Type B pancreatic cell (in vitro differentiated cells): ENCODE data around the gene CDV3. TPM values are rescaled to one million over a fixed set of nuclear protein-coding genes. Genes with fewer than 3 reads are reported as not detected.

ENCODE experiments used
- DNase-seq: peaks from one replicate; pipeline ENCODE4 v3.0.0; 2021; ENCODE audit warnings: mixed read lengths; ENCODE audit not compliant: unreplicated experiment; ENCODE audit errors: extremely low spot score
- H3K27ac Mint-ChIP-seq: 2 replicates; pipeline ENCODE4 v1.8.0; 2021; ENCODE audit warnings: mild to moderate bottlenecking, mixed read lengths
- H3K27me3 Mint-ChIP-seq: 2 replicates; pipeline ENCODE4 v1.8.0; 2021; ENCODE audit warnings: mixed read lengths
- H3K36me3 Mint-ChIP-seq: 2 replicates; pipeline ENCODE4 v1.8.0; 2021; ENCODE audit warnings: mixed read lengths
- H3K4me1 Mint-ChIP-seq: one replicate; pipeline ENCODE4 v1.8.0; 2021; ENCODE audit warnings: mixed read lengths; ENCODE audit not compliant: unreplicated experiment
- H3K4me3 Mint-ChIP-seq: 2 replicates; pipeline ENCODE4 v1.8.0; 2021; ENCODE audit warnings: mild to moderate bottlenecking, mixed read lengths
- H3K9me3 Mint-ChIP-seq: 2 replicates; pipeline ENCODE4 v1.8.0; 2021; ENCODE audit warnings: mixed read lengths
- CTCF ChIP-seq: fragments of 200-600 bp; sonication (generic); conservative IDR thresholded peaks from 2 replicates; pipeline ENCODE4 v1.5.0; 2021; ENCODE audit warnings: antibody characterized with exemption, mild to moderate bottlenecking
- total RNA-seq: library from RNA; stranded (reverse); gene quantifications from 2 replicates; pipeline ENCODE4 v1.2.1, GENCODE V29; 2021; ENCODE audit warnings: low replicate concordance

CDV3 gene
- total RNA-seq, 1 donor from 2014 or later = 162 TPM

- H3K27ac Mint-ChIP-seq = no peak overlapping the region
These were observed 36.5 kb downstream of the CDV3 start for GRCh38 chr3:133610031-133610430.

GRCh38 chr3:133611534-133611933, 38.0 kb downstream of the CDV3 start:
- Mint-ChIP-seq H3K4me1 (no peaks in the 10 kb centered on the region), H3K9me3 (no peaks in the 10 kb centered on the region), H3K4me3 (no peak overlapping the region), H3K36me3 (peaks cover 25% of the 10 kb centered on the region), H3K27ac (no peak overlapping the region), H3K27me3 (no peaks in the 10 kb centered on the region)
- DNase-seq = no peak
- TF ChIP-seq CTCF = no peak

More at GRCh38 chr3:133610031-133610430, 36.5 kb downstream of the CDV3 start:
- TF ChIP-seq CTCF = no peak
- H3K4me3 Mint-ChIP-seq = no peak overlapping the region
- no peaks in the 10 kb centered on the region for H3K4me1 Mint-ChIP-seq
- H3K36me3 Mint-ChIP-seq = peaks cover 29% of the 10 kb centered on the region
- H3K9me3 Mint-ChIP-seq = no peaks in the 10 kb centered on the region
- H3K27me3 Mint-ChIP-seq = no peaks in the 10 kb centered on the region
- no peak for DNase-seq

- H3K27me3 Mint-ChIP-seq = no peaks in the 10 kb centered on the region
- TF ChIP-seq CTCF = no peak
- H3K36me3 Mint-ChIP-seq = peaks cover 37% of the 10 kb centered on the region
- H3K4me3 Mint-ChIP-seq = no peak overlapping the region
- H3K4me1 Mint-ChIP-seq = no peaks in the 10 kb centered on the region
- no peaks in the 10 kb centered on the region for H3K9me3 Mint-ChIP-seq
- DNase-seq = no peak
- H3K27ac Mint-ChIP-seq = no peak overlapping the region
These were observed 46.7 kb downstream of the CDV3 start for GRCh38 chr3:133620066-133620784.

- Mint-ChIP-seq H3K27me3 (no peaks in the 10 kb centered on the region), H3K36me3 (peaks cover 29% of the 10 kb centered on the region), H3K9me3 (no peaks in the 10 kb centered on the region), H3K4me3 (no peak overlapping the region), H3K4me1 (no peaks in the 10 kb centered on the region), H3K27ac (no peak overlapping the region)
- TF ChIP-seq CTCF = no peak
- no peak for DNase-seq
These were observed 54.3 kb downstream of the CDV3 start for GRCh38 chr3:133627789-133628188.

GRCh38 chr3:133629146-133629545, 55.7 kb downstream of the CDV3 start:
- DNase-seq = no peak
- H3K4me3 Mint-ChIP-seq = no peak overlapping the region
- H3K27me3 Mint-ChIP-seq = no peaks in the 10 kb centered on the region
- no peaks in the 10 kb centered on the region for H3K4me1 Mint-ChIP-seq
- no peak overlapping the region for H3K27ac Mint-ChIP-seq
- H3K9me3 Mint-ChIP-seq = no peaks in the 10 kb centered on the region
- no peak for TF ChIP-seq CTCF
- H3K36me3 Mint-ChIP-seq = peaks cover 30% of the 10 kb centered on the region

- Mint-ChIP-seq H3K27me3 (no peaks in the 10 kb centered on the region), H3K4me3 (no peak overlapping the region), H3K9me3 (no peaks in the 10 kb centered on the region), H3K4me1 (no peaks in the 10 kb centered on the region), H3K36me3 (peaks cover 37% of the 10 kb centered on the region), H3K27ac (no peak overlapping the region)
- DNase-seq = no peak
- no peak for TF ChIP-seq CTCF
These were observed 60.0 kb downstream of the CDV3 start for GRCh38 chr3:133633439-133633838.
